ENCODE results near the gene TMEM59.

DNA sequence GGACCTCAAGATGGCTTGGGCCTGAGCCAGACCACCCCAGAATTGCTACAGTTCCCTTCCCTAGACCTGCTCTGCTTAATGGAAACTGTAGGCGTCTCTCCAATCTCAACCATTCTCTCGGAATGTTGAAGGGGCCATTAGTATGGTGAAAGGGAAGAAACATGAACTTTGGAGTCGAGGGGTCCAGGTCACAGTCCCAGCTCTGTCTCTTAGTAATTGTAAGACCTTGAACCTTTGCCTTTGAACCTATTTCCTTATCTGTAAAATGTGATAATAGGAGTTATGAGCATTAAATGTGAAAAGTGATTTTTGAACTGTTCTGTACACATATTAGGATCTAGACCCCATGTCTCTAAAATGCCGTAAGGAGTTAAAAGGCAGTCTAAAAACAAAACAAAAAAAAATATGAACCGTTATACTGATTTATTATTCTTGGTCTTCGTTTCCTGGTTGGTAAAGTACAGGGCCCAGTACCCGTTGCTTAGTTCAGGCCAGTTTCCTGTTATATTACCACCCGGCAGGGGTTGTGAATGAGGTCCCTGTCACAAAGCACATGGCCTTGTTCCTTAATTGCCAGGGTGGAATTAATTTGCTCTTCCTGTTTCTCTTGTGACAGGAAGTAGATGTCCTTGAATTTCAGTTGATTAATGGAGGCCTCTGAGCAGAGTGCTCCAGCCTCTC lies 42.7 kb upstream of the TMEM59 start:
- TF ChIP-seq, protein P1, sequence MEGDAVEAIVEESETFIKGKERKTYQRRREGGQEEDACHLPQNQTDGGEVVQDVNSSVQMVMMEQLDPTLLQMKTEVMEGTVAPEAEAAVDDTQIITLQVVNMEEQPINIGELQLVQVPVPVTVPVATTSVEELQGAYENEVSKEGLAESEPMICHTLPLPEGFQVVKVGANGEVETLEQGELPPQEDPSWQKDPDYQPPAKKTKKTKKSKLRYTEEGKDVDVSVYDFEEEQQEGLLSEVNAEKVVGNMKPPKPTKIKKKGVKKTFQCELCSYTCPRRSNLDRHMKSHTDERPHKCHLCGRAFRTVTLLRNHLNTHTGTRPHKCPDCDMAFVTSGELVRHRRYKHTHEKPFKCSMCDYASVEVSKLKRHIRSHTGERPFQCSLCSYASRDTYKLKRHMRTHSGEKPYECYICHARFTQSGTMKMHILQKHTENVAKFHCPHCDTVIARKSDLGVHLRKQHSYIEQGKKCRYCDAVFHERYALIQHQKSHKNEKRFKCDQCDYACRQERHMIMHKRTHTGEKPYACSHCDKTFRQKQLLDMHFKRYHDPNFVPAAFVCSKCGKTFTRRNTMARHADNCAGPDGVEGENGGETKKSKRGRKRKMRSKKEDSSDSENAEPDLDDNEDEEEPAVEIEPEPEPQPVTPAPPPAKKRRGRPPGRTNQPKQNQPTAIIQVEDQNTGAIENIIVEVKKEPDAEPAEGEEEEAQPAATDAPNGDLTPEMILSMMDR (IDR thresholded peaks at IDR 0.05) = no peak
- TF ChIP-seq, protein P2, sequence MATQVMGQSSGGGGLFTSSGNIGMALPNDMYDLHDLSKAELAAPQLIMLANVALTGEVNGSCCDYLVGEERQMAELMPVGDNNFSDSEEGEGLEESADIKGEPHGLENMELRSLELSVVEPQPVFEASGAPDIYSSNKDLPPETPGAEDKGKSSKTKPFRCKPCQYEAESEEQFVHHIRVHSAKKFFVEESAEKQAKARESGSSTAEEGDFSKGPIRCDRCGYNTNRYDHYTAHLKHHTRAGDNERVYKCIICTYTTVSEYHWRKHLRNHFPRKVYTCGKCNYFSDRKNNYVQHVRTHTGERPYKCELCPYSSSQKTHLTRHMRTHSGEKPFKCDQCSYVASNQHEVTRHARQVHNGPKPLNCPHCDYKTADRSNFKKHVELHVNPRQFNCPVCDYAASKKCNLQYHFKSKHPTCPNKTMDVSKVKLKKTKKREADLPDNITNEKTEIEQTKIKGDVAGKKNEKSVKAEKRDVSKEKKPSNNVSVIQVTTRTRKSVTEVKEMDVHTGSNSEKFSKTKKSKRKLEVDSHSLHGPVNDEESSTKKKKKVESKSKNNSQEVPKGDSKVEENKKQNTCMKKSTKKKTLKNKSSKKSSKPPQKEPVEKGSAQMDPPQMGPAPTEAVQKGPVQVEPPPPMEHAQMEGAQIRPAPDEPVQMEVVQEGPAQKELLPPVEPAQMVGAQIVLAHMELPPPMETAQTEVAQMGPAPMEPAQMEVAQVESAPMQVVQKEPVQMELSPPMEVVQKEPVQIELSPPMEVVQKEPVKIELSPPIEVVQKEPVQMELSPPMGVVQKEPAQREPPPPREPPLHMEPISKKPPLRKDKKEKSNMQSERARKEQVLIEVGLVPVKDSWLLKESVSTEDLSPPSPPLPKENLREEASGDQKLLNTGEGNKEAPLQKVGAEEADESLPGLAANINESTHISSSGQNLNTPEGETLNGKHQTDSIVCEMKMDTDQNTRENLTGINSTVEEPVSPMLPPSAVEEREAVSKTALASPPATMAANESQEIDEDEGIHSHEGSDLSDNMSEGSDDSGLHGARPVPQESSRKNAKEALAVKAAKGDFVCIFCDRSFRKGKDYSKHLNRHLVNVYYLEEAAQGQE (IDR thresholded peaks at IDR 0.05; ENCODE audit: insufficient read depth in 1 of 2, low read depth in 2 of 2, low read length in 1 of 2) = no peak
- no peak for TF ChIP-seq POLR2AphosphoS5 (IDR thresholded peaks at IDR 0.05; ENCODE audit: low read depth, low read length)
- TF ChIP-seq TCF7L2 (IDR thresholded peaks at IDR 0.05; ENCODE audit: low read depth, low read length) = no peak

Measured in Panc1 (cell line).